SK-N-SH treated with all-trans-retinoic acid at 6 μM for 48 hours (cell line): ENCODE measurements around the gene PHETA1.

ENCODE experiments used
- RARB ChIP-seq: fragments of 250-450 bp; sonication (Bioruptor Pico); IDR thresholded peaks from 2 replicates; pipeline ENCODE4 v1.8.0; 2021; ENCODE audit warnings: mild to moderate bottlenecking, moderate library complexity
- TCF4 ChIP-seq: fragments of 250-450 bp; sonication (Bioruptor Pico); IDR thresholded peaks from 2 replicates; pipeline ENCODE4 v1.8.0; 2021; ENCODE audit warnings: mild to moderate bottlenecking, moderate library complexity, borderline replicate concordance
- ZC3H10 ChIP-seq: fragments of 250-450 bp; sonication (Bioruptor Pico); IDR thresholded peaks from 2 replicates; pipeline ENCODE4 v1.5.1; 2021; ENCODE audit warnings: mild to moderate bottlenecking, moderate library complexity
- ZFP3 ChIP-seq: fragments of 250-450 bp; sonication (Bioruptor Pico); IDR thresholded peaks from 2 replicates; pipeline ENCODE4 v1.5.0; 2020; ENCODE audit warnings: mild to moderate bottlenecking, moderate library complexity
- TF ChIP-seq, protein P1 (sequence below): fragments of 250-450 bp; sonication (Bioruptor Pico); IDR thresholded peaks from 2 replicates; pipeline ENCODE4 v1.8.0; 2020; ENCODE audit warnings: mild to moderate bottlenecking, moderate library complexity, borderline replicate concordance

GRCh38 chr12:111366075-111366474 is 2.8 kb downstream of the PHETA1 start:
- TF ChIP-seq ZFP3 (CRISPR knock-in tag) (no peak), ZC3H10 (no peak), RARB (no peak), TCF4 (no peak)
- TF ChIP-seq, protein P1, sequence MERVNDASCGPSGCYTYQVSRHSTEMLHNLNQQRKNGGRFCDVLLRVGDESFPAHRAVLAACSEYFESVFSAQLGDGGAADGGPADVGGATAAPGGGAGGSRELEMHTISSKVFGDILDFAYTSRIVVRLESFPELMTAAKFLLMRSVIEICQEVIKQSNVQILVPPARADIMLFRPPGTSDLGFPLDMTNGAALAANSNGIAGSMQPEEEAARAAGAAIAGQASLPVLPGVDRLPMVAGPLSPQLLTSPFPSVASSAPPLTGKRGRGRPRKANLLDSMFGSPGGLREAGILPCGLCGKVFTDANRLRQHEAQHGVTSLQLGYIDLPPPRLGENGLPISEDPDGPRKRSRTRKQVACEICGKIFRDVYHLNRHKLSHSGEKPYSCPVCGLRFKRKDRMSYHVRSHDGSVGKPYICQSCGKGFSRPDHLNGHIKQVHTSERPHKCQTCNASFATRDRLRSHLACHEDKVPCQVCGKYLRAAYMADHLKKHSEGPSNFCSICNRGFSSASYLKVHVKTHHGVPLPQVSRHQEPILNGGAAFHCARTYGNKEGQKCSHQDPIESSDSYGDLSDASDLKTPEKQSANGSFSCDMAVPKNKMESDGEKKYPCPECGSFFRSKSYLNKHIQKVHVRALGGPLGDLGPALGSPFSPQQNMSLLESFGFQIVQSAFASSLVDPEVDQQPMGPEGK (CRISPR knock-in tag), result no peak
